ENCODE measurements around the gene CEBPG. TPM values are rescaled to one million over a fixed set of nuclear protein-coding genes. Genes with fewer than 3 reads are reported as not detected.

The CEBPG gene
- polyA plus RNA-seq, 4 donors, result 20.7 to 23.7 (median 23.2) TPM

Other genes with a start within 250 kb of the CEBPG start
- 1 to 10 TPM; 1.2 to 2.1 (median 1.6) TPM for gene WDR88, start 241.6 kb upstream of the CEBPG start, polyA plus RNA-seq (ENCODE audit: insufficient read length in 4 of 4)
- gene LRP3, start 179.4 kb upstream of the CEBPG start, polyA plus RNA-seq (ENCODE audit: insufficient read length in 4 of 4), result 10 to 100 TPM; 19.3 to 33.8 (median 27.8) TPM
- under 1 TPM; 0.17 to 0.44 (median 0.42) TPM for gene SLC7A10, start 147.9 kb upstream of the CEBPG start, polyA plus RNA-seq (ENCODE audit: insufficient read length in 4 of 4)
- gene CEBPA, start 71.2 kb upstream of the CEBPG start, polyA plus RNA-seq (ENCODE audit: insufficient read length in 4 of 4), result 1 to 10 TPM; 3.3 to 5.3 (median 3.9) TPM
- gene PEPD, start 148.1 kb downstream of the CEBPG start, polyA plus RNA-seq (ENCODE audit: insufficient read length in 4 of 4), result 100 to 1,000 TPM in 3 of 4 donors, 10 to 100 TPM in 1; 99.6 to 124 (median 108) TPM
- gene CHST8, start 248.2 kb downstream of the CEBPG start, polyA plus RNA-seq (ENCODE audit: insufficient read length in 4 of 4), result under 1 TPM; 0.14 to 0.39 (median 0.27) TPM